Nephron progenitor cell (in vitro differentiated cells): ENCODE measurements around the gene CHPF2.
A peak's percentile ranks its signal among the peaks of the same experiment; 100 is the strongest.

Source experiments
- DNase-seq: peaks from one replicate; pipeline ENCODE4 v3.0.0; 2021
- H3K27ac Mint-ChIP-seq: 2 replicates; pipeline ENCODE4 v1.8.0; 2021; ENCODE audit warnings: mild to moderate bottlenecking, moderate library complexity, mixed read lengths
- H3K27me3 Mint-ChIP-seq: 2 replicates; pipeline ENCODE4 v1.8.0; 2021; ENCODE audit warnings: mild to moderate bottlenecking, low read depth, mixed read lengths; ENCODE audit not compliant: poor library complexity
- H3K36me3 Mint-ChIP-seq: 2 replicates; pipeline ENCODE4 v1.8.0; 2021; ENCODE audit warnings: low read depth, mixed read lengths
- H3K4me1 Mint-ChIP-seq: 2 replicates; pipeline ENCODE4 v1.8.0; 2021; ENCODE audit warnings: mixed read lengths
- H3K4me3 Mint-ChIP-seq: 2 replicates; pipeline ENCODE4 v1.8.0; 2021; ENCODE audit warnings: mild to moderate bottlenecking, moderate library complexity, mixed read lengths
- H3K9me3 Mint-ChIP-seq: 2 replicates; pipeline ENCODE4 v1.8.0; 2021; ENCODE audit warnings: mild to moderate bottlenecking, moderate library complexity, mixed read lengths
- CTCF ChIP-seq: fragments of 200-600 bp; sonication (generic); IDR thresholded peaks from 2 replicates; pipeline ENCODE4 v1.5.0; 2021; ENCODE audit warnings: antibody characterized with exemption

The CHPF2 gene

GRCh38 chr7:151269511-151269910, 37.2 kb downstream of the CHPF2 start:
- TF ChIP-seq CTCF, result no peak
- DNase-seq, result no peak
- Mint-ChIP-seq H3K4me3 (no peak overlapping the region), H3K9me3 (no peaks in the 10 kb centered on the region), H3K27me3 (peaks cover 15% of the 10 kb centered on the region), H3K27ac (peak overlapping the region; percentile 25), H3K36me3 (no peaks in the 10 kb centered on the region), H3K4me1 (no peaks in the 10 kb centered on the region)

- Mint-ChIP-seq H3K9me3 (no peaks in the 10 kb centered on the region), H3K4me3 (no peak overlapping the region), H3K4me1 (no peaks in the 10 kb centered on the region), H3K27ac (no peak overlapping the region), H3K36me3 (no peaks in the 10 kb centered on the region), H3K27me3 (peaks cover 36% of the 10 kb centered on the region)
- no peak for TF ChIP-seq CTCF
- DNase-seq, result no peak
Measured at GRCh38 chr7:151271699-151272355, 39.5 kb downstream of the CHPF2 start.

- Mint-ChIP-seq H3K4me3 (no peak overlapping the region), H3K36me3 (no peaks in the 10 kb centered on the region), H3K9me3 (no peaks in the 10 kb centered on the region), H3K4me1 (peaks cover 3% of the 10 kb centered on the region), H3K27me3 (peaks cover 35% of the 10 kb centered on the region), H3K27ac (no peak overlapping the region)
- no peak for TF ChIP-seq CTCF
- DNase-seq, result no peak
Measured at GRCh38 chr7:151272405-151272804, 40.1 kb downstream of the CHPF2 start.

- DNase-seq, result no peak
- peaks cover 40% of the 10 kb centered on the region for H3K27me3 Mint-ChIP-seq
- H3K9me3 Mint-ChIP-seq, result no peaks in the 10 kb centered on the region
- H3K4me1 Mint-ChIP-seq, result peaks cover 6% of the 10 kb centered on the region
- H3K36me3 Mint-ChIP-seq, result no peaks in the 10 kb centered on the region
- no peak overlapping the region for H3K4me3 Mint-ChIP-seq
- TF ChIP-seq CTCF, result no peak
- H3K27ac Mint-ChIP-seq, result no peak overlapping the region
Measured at GRCh38 chr7:151272877-151273276, 40.6 kb downstream of the CHPF2 start.

GRCh38 chr7:151273651-151274390, 41.5 kb downstream of the CHPF2 start:
- Mint-ChIP-seq H3K4me3 (no peak overlapping the region), H3K27ac (no peak overlapping the region), H3K9me3 (no peaks in the 10 kb centered on the region), H3K4me1 (peaks cover 11% of the 10 kb centered on the region), H3K27me3 (peaks cover 49% of the 10 kb centered on the region), H3K36me3 (no peaks in the 10 kb centered on the region)
- TF ChIP-seq CTCF, result no peak
- no peak for DNase-seq

- Mint-ChIP-seq H3K36me3 (no peaks in the 10 kb centered on the region), H3K4me1 (peaks cover 16% of the 10 kb centered on the region), H3K9me3 (no peaks in the 10 kb centered on the region), H3K27ac (no peak overlapping the region), H3K27me3 (peaks cover 51% of the 10 kb centered on the region), H3K4me3 (no peak overlapping the region)
- no peak for DNase-seq
- TF ChIP-seq CTCF, result no peak
Measured at GRCh38 chr7:151274396-151274795, 42.1 kb downstream of the CHPF2 start.
